Measurements from ENCODE around the gene DNAI7.

DNAI7 gene

DNA sequence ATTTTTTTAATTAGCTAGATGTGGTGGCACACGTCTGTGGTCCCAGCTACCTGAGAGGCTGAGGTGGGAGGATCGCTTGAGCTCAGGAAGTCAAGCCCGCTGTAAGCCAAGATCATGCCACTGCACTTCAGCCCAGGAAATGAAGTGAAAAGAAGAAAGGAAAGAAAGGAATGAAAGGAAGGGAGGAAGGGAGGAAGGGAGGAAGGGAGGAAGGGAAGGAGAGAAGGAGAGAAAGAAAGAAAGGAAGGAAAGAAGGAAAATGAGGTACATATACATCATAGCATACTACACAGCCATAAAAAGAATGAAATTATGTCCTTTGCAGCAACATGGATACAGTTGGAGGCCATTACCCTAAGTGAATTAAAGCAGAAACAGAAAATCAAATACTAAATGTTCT is 12.2 kb downstream of the DNAI7 start:
- DNase-seq (ENCODE audit: low read depth in 2 of 2), result no peak

DNA sequence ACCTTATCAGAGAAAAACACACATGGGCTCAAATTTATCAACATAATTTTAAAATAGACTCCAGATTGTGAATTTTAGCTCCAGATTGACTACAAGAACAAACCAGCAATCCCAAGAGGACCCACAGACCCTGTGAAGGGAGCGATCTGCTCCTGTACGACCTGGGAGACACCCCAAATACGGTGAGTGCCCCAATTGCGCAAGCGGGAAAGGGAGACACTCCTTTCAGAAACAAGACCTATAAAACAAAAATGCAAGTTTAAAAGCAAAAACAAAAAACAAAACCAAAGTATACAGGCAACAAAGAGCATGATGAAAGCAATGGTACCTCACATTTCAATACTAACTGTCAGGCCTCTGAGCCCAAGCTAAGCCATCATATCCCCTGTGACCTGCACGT is 32.1 kb downstream of the DNAI7 start:
- no peak for DNase-seq (ENCODE audit: low read depth in 2 of 2)

DNA sequence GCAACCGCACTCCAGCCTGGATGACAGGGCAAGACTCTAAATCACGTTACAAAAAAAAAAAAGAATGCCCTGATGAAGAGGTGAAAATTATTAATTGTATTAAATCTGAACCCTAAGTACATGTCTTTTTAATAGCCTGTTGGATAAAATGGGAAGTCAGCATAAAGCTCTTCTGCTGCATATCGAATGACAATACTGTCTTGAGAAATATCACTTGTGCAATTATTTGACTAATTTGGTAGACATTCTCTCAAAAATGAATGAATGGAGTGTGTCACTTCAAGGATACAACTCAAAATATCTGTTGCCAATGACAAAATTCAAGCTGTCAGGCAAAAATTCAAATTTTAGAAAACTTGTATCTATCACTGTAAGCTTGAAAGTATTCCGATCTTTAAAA is 38.9 kb downstream of the DNAI7 start:
- DNase-seq (ENCODE audit: low read depth in 2 of 2), result no peak

DNA sequence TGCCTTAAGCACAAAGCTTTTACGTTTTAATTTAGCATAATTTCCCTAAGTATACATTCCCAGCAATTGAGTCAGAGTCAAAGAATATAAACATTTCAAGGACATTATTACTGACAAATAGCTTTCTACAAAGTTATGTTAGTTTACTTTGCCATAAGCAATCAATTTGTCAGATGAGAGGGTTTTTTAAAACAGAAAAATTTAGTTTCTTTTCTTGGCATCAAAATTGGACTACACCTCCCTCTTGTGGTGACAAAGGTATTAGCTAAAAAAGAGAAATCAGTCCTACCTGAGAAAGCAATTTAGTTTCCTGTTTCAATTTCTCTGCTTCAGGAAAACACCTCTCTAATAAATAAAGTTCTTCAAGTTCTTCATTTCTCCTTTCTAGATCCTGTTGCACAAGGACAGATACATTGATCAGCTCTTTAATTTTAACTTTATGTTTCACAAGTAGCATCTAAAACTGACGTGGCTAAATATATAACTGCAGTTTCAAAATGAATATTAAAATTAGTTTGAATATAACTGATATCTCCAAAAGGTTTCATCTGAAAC is 39.9 kb downstream of the DNAI7 start:
- no peak for DNase-seq (ENCODE audit: low read depth in 2 of 2)

DNA sequence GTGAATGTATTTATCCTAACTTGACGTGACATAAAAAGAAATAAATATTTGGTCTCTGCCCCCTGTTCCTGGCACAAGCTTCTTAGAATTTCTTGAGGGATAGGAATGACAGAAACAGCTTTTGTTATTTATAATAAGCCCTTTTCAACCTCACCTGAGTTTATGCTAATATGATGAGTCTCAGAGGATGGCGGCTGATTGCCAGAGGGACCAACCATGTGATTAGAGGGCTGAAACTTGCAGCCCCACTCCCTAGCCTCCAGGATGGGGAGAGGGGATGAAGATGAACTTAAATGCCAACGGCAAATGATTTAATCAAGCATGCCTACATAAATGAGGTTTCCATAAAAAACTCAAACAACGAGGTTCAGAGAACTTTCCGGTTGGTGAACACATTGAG is 42.9 kb downstream of the DNAI7 start:
- no peak for DNase-seq (ENCODE audit: low read depth in 2 of 2)

DNA sequence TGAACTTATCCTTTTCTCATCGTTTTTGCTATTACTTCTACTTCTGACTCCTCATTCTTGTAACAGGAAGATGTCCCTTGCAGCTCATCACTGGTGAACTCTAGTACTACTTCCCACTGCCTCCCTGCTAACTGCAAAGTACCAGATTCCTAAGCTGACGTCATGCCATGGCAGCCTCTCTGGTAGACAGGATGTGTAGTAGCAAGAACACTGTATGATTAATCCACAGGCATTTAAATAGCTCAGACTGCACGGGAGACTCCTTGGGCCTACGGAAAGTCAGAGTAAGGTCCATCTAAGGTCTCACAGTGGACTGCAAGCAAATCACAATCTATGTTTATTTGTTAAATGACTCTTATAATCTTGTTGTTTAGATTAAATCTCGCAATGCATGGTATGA is 43.5 kb downstream of the DNAI7 start:
- no peak for DNase-seq (ENCODE audit: low read depth in 2 of 2)

DNA sequence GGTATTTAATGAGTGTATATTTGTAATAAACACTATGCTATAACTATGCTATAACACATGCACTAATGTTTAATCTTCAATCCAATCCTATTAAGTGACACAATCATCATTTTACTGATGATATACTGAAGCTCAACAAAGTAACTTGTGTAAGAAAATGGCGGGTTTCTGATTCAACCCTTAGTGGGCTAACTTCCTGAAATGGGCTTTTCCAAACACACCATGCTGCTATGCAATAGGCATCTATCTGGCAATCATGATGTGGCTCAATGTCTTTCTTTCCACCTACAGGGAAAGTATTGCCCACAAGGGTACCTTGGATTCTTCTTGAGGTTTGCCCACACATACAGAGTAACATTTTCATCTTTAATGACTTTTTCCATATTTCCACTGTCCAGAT is 48.3 kb downstream of the DNAI7 start:
- DNase-seq (ENCODE audit: low read depth in 2 of 2), result no peak

DNA sequence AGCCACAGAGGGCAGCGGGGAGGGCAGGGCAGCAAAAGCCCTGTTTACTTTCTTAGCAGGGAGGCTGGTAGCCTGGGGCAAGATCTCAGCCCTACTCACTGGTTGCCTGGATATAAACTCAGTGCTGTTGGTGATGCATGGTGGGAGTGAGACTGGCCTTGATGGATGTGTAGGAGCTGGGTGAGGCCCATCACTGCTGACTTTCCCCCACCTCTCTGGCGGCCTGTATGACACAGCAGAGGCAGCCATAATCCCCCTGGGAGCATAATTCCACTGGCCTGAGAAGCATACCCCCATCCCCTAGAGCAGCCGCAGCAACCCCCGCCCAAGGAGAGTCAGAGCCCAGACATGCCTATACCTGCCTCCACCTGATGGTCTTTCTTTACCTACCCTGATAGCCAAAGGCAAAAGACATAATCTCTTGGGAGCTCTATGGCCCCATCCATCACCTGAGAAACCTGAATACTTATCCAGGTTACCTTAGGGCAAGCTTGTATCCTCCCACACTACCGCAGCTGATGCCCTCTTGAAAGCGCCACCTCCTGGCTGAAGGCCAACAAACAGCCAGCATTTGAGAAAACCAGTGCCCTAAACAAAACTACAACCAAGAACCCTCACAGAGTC is 59.3 kb downstream of the DNAI7 start:
- peak in 1 of 2 donors; percentile 6 for DNase-seq (ENCODE audit: low read depth in 2 of 2)

DNA sequence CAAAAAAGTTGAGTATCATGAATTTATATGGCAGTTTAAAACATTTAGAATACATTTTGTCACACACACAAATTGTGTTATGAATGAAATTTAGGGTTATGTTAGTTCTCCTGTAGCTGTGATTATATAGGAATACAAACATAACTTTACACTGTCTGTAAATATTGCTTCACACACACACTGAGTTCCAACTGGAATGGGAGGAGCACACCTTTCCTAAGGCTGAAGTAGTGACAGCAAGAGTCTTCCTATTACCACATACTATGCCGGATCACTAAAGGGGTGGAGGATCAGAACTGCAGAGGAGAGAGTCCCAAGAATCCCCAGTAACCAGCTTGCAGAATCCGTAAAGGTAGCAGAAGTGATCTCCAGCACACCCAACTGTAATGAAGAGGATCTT is 63.7 kb downstream of the DNAI7 start:
- no peak for DNase-seq (ENCODE audit: low read depth in 2 of 2)

DNA sequence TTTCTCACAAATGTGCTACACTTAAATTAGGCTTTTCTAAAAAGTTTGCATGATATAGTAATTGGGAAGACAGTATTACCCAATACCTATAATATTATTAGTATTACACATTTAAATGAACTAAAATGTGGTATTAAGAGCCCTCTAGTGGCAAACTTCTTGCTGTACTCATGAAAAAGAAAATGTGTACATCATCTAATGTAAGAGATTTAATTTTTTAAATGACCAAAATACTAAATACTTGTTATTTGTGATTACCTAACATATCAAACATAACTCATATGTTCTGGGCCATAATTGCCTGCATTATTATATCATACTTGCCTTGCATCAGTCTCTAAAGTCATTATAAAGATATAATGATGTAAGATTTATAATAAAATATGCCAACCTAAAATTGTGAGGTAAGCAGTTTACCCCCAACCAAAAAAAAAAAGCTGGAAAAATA is 64.2 kb downstream of the DNAI7 start:
- no peak for DNase-seq (ENCODE audit: low read depth in 2 of 2)

DNA sequence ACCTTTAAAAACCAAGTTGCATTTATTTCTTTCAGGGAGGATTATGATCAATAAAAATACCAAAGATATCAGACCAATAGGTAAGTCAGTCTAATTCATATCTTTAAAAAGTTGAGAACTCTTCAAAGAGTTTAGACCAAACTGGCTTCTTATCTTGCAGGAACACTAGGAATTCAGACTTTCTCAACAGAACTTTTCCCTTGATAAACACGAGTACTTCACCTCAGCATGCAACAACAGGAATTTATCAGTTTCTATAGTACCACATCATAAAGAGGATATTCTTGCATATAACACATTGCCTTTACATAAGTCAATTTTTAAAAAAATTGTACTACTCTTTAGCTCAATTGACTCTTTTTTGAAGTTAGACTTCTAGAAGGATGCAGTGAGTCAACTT is 68.2 kb downstream of the DNAI7 start:
- DNase-seq (ENCODE audit: low read depth in 2 of 2), result no peak

DNA sequence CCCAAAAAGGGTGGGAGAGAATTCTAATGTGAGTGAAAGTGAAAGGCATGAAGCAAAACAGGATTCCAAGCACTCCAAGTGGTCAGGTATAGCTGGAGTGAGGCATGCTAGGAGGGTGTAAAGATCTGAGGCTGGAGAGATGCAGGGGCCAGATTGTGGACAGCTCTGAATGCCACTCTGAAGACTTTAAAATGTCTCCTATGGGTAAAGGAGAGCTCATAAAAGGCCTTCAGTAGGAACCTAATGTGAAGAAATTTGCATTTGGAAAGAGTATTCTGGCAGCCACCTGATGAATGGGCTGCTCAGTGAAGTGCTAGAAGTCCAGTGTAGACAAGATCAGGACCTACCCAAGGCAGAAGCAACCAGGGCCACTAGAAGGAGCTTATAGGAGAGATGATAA is 68.9 kb downstream of the DNAI7 start:
- DNase-seq (ENCODE audit: low read depth in 2 of 2), result no peak

DNA sequence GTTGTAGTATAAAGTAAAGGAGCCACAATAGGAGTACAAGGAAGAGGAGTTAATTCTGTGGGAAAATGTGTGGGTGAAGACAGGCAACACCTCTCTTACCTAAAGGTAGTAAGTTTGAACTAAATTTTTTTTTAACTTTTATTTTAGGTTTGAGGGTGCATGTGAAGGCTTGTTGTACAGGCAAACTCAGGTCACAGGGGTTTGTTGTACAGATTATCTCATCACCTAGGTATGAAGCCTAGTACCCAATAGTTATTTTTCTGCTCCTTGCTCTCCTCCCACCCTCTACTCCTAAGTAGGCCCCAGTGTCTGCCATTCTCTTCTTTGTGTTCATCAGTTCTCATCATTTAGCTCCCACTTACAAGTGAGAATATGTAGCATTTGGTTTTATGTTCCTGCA is 70.5 kb downstream of the DNAI7 start:
- DNase-seq (ENCODE audit: low read depth in 2 of 2), result no peak

DNA sequence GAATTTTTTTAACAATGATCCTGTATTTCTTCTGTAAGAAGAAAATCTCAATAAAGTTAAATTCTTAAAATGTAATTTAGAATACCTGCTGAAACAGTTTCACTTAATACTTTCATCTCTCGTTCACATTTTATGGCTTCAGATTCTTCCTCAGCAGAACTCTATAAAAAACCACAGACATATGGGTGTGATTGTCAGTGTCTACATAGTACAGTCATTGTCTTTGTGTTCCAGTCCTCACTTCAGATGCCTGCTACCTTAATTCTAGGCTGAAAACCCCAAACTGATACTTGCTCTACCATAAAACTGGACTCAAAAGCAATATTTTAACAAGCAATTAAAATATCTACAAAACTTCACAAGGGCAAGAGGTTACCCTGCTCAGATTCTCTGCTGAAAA is 71.8 kb downstream of the DNAI7 start:
- DNase-seq (ENCODE audit: low read depth in 2 of 2), result no peak

DNA sequence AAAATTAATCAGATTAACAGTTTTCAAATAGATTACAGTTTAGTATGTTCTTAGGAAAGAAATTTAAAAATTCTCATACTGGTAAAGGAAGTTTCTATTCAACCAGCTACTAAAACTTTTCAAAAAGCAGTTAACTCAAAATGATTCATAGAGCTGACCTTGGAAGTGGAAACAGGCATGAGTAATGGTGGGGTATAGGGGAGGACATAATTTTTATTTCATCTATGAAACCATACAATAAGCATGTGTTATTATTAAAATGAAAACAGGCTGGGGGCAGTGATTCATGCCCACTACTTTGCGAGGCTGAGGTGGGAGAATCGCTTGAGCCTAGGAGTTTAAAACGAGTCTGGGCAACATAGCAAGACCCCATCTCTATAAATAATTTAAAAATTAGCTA is 73.0 kb downstream of the DNAI7 start:
- no peak for DNase-seq (ENCODE audit: low read depth in 2 of 2)

DNA sequence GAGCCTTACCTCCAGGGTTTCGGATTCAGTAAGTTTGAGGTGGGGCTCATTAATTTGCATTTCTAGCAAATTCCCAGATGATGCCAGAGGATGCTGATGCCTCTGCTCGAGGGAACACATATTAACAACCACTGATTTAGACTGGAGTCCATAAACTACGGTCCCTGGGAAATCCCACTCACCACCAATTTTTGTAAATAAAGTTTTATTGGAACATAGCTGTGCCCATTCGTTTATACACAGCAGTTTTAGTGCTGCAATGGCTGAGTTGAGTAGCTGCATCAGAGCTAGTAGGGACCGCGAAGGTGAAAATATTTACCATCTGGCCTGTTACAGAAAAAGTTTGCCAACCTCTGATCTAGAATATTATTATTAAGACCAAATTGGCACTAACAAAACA is 73.8 kb downstream of the DNAI7 start:
- DNase-seq (ENCODE audit: low read depth in 2 of 2), result no peak

DNA sequence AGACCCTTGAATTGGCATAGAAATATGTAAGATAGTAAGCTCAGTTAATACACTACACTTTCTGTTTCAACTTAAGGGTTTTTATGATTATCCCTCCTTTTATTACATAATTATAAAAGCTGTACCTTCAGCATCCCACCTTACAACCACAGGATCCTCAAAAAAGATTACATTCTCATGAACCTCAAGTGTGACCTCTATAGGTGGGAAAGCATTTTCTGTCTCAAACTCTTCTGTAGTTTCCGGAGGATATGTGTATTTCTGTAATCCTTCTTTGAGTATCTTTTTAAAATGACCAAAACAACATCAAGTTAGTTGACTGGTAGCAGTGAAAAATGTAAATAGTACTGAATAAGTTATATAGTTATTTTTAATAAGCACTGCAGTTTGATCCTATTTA is 75.9 kb downstream of the DNAI7 start:
- DNase-seq (ENCODE audit: low read depth in 2 of 2), result no peak

DNA sequence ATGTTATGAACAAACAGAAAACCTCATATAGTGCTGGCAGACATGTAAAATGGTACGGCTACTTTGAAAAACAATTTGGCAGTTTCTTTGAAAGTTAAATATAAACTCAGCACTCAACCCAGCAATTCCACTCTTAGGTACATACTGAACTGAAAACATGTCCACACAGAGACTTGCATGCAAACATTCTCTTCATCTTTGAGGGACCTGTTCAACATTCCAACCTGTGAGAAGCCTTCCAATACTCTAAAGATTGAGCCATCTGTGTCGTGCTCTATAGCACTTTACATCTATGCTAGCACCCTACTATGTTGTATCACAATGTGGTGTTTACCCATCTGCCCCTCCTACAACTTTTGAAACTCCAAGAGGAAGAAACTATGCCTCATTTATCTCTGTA is 79.3 kb downstream of the DNAI7 start:
- DNase-seq (ENCODE audit: low read depth in 2 of 2), result no peak

DNA sequence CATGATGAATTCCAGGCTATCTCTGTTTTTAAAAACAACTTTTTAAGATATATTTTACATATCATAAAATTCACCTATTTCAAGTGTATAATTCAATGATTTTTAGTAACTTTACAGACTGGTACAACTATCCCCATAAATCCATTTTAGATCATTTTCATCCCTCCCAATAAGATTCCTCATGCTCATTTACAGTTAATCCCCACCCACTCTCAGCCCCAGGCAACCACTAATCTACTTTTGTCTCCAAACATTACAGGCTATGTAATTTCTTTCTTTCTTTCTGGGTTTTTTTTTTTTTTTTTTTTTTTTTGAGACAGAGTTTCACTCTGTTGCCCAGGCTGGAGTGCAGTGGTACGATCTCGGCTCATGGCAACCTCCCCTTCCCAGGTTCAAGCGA is 81.3 kb downstream of the DNAI7 start:
- no peak for DNase-seq (ENCODE audit: low read depth in 2 of 2)

DNA sequence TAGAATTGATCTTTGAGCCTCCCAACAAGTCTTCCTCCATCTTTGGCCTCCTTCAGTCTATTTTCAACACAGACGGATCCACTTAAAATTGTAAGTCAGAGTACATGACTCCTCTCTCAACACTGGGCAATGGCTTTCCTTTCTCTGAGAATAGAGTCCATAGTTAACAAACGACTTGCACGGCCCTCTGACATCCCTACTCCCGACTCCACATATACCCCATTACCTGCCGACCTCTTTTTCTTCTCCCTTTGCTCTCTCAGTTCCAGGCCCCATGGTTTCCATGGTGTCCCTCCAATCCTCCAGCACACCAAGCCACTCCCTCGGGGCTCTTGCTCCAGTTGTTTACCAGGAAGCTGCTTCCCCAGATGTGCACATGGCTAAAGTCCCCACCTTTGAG is 84.7 kb downstream of the DNAI7 start:
- no peak for DNase-seq (ENCODE audit: low read depth in 2 of 2)

DNA sequence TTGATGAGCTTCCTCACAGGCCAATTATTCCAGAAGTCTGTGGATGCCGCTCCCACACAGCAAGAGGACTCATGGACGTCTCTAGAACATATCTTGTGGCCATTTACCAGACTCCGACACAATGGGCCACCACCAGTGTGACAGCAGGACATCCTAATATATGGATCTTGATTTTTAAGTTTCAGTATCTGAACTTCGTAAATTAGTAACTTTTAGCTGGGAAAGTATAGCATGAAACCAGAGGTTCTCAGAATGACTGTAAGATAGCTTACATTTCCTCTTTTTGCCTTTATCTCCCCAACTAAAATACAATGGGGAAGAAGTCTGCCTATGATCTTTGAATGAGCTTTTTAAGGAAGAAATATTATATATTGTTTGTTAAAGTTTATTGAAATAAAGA is 87.0 kb downstream of the DNAI7 start:
- DNase-seq (ENCODE audit: low read depth in 2 of 2), result no peak

DNA sequence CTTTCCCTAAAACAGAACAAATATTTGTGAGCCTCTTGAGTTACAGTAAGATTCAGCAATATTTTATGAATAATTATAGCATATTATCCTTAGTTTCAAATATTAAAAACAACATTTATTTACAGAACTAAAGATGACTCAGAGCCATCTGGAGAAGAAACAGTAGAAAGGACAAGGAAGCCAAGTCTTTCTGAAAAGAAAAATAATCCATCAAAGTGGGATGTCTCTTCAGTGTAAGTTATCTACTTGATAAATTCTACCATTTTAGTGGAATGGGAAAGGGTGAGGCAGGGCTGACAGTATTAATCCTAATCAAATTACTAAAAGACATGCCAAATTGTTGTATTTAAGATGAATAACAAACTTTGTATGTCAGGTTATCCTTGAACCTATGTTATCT is 88.1 kb downstream of the DNAI7 start:
- no peak for DNase-seq (ENCODE audit: low read depth in 2 of 2)

DNA sequence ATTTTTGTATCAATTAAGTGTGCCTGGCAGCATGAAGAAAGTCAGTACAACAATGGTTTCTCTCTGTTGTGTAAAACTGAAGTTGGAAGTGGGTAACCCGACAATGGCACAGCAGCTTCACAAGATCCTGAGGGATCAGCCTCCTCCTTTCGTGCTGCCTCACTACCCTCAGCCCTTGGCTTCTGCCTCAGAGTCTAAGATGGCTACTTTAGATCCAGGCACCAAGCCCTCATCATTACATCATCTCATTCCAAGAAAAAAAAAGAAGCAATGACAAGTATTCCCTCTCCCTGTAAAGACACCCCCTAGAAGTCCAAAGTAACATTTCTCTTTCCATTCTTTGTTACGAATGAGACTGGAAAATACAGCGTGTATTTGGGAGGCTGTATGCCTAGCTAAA is 92.6 kb downstream of the DNAI7 start:
- no peak for DNase-seq (ENCODE audit: low read depth in 2 of 2)

DNA sequence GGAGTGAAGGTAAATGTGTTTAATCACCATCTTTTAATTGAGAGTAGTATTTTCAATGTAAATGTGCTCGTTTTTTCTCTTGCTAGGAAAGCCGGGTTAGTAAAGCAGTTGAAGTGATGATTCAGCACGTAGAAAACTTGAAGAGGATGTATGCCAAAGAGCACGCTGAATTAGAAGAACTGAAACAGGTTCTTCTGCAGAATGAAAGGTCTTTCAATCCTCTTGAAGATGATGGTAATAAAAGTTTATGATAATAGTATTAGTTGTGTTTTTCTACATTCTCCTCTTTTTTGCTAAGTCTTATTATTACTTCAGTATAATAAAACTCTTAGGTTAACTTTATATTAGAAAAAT is 93.9 kb downstream of the DNAI7 start:
- DNase-seq (ENCODE audit: low read depth in 2 of 2), result no peak
